Stromal cell of bone marrow (primary cell): ENCODE results near the gene TXNDC8.
A peak's percentile ranks its signal among the peaks of the same experiment; 100 is the strongest.
"Not testable (repeated sequence)": the region's sequence is repeated elsewhere in the genome, so short reads cannot be mapped to it uniquely, and the experiment has no call there.

Experiments used
- DNase-seq: peaks from one replicate; pipeline ENCODE4 v3.0.0-alpha.2; 2012; ENCODE audit warnings: low read depth

The TXNDC8 gene

GRCh38 chr9:110327716-110328115, 9.9 kb downstream of the TXNDC8 start:
- DNase-seq = no peak

DNA sequence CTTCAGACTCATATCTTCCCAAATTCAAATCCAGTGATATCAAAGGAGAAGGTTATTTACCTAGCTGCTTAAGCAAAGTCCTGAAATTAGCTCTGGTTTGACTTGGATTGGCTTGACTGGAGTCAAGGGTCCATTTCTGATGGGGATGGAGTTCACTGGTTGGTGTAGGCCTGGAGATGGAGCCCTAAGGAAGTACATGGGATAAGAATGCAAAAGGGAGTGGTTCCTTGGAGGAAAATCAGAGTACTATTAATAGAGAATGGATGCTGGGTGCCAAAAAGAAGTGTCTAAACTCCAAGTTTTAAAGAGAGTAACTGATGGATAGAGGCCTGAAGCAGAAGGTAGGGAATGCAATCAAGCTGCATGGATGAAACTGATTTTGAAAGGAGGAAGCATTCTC, 13.8 kb downstream of the TXNDC8 start:
- no peak for DNase-seq

GRCh38 chr9:110320651-110321445, 16.8 kb downstream of the TXNDC8 start:
- DNase-seq = peak; percentile 28

DNA sequence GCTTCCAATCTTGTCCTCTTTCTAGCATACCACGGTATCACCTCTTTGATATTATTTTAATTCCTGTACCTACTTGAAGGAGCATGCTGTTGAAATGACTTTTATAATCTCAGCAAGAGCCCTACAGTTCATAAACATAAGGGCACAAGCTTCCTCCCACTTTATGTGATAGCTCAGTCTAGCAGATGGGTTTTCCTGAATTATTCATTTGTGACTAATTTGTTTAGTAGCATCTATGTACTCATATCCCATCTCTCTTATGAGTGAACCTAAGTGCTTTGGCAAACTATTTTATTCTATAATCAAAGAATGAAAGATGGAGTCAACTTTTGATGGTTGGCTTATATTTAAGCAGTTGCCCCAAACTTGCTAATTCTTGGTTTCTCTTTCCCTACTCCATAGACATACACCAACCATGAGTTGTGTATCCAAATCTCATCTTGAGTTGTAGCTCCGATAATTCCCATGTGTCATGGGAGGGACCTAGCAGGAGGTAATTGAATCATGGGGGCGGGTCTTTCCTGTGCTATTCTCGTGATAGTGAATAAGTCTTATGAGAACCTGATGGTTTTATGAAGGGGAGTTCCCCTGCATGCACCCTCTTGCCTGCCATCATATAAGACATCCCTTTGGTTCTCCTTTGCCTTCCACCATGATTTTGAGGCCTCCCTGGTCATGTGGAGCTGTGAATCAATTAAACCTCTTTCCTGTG, 17.7 kb downstream of the TXNDC8 start:
- DNase-seq = no peak

- no peak for DNase-seq
Measured at GRCh38 chr9:110317911-110318310, 19.8 kb downstream of the TXNDC8 start.

GRCh38 chr9:110316261-110317075, 21.2 kb downstream of the TXNDC8 start:
- DNase-seq = no peak

GRCh38 chr9:110311978-110312377, 25.7 kb downstream of the TXNDC8 start:
- DNase-seq = not testable (repeated sequence)

GRCh38 chr9:110309681-110310080, 28.0 kb downstream of the TXNDC8 start:
- no peak for DNase-seq

DNA sequence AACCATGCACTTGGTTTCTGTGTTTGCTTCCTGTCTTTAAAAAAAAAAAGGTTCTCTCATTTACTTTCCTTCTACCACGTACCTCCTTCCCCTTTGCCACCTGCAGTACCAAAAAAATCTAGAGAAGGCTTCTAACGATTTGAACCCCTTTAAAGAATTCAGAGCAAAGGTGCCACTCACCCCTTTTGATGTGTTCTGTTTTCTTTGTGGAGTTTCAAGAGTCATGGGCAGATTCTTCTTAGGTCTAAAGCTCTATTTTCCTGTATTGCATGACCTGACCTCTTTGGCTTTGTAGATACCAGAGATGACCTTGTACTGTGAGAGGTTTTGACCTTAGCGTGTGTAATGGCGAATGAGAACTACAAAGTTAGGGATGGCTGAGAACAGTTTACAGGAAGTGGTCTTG, 29.0 kb downstream of the TXNDC8 start:
- no peak for DNase-seq

DNA sequence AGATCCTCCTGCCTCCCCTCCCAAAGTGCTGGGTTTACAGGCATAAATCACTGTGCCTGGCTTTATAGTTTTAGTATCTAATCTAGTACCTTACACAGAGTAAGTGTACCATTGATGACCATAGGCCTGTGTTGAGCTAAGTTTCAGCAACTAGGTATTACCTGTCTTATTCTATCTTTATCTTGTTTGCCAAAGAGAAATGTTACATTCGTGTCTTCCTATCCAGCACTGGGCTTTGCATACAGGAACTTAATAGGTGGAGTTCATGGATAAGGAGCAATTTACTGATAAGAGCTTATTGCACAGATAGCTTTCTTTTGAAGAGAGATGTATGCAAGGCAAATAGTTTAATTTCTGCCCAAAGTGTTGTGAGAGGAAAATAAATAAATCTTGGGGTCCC, 30.5 kb downstream of the TXNDC8 start:
- DNase-seq = no peak

GRCh38 chr9:110303133-110303532, 34.5 kb downstream of the TXNDC8 start:
- peak; percentile 64 for DNase-seq

GRCh38 chr9:110298043-110298605, 39.5 kb downstream of the TXNDC8 start:
- no peak for DNase-seq

DNA sequence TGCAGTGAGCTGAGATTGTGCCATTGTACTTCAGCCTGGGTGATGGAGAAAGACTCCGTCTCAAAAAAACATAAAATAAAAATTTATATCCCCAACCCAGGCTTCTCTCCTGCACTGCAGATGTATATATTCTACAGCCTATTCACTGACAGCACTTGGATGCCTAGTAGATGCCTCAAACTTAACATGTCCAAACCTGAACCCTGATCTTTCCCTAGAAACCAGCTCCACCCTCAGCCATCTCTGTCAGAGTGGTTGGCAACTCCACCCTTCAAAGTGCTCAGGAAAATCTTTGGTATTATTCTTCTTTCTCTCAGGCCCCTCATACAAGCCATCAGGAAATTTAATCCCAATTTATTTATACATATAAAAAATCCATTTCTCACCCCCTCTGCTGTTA, 44.4 kb downstream of the TXNDC8 start:
- no peak for DNase-seq

DNA sequence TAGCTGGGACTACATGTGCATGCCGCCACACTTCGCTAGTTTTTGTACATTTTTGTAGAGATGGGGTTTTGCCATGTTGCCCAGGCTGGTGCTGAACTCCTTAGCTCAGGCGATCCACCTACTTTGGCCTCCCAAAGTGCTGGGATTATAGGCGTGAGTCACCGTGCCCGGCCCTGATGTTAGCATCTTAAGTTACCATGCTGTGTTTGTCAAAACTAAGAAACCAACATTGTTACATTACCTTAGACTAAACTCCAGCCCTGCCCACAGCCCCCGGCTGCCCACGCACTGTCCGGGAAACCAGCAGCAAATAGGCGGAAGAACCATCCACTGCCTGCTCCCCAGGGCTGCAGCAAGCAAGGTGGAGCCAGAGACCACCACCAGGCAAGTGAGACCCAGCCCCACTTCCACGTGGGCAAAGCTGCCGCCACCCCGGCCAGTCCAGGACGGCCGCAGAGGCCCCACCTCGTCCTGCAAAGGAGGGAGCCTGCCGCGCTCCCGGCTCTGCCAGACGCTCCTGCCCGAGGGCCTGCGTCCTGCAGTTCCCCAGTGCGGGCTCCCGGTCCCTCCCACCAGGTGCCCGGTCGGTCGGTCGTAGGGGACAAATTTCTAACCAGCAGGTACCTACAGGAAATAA, 45.6 kb downstream of the TXNDC8 start:
- DNase-seq = no peak

DNA sequence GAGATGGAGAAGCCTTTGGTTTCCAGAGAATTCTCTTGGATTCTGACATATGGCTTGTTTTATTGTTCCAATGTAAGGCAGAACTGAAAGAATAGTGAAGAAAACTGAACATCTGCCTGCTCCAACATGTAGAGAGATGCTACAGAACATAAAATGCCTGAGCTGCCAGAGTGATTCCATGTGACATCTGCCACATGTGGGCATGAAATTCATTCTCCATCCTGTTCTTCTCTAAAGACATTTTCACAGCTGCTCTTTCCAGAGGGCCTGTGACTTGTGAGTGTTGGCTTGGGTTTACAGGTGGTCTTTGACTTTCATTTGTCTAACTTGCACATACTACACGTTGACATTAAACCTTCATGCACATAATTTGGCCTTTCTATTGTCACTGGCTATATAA, 47.7 kb downstream of the TXNDC8 start:
- no peak for DNase-seq

- no peak for DNase-seq
Measured at GRCh38 chr9:110288503-110288902, 49.2 kb downstream of the TXNDC8 start.

DNA sequence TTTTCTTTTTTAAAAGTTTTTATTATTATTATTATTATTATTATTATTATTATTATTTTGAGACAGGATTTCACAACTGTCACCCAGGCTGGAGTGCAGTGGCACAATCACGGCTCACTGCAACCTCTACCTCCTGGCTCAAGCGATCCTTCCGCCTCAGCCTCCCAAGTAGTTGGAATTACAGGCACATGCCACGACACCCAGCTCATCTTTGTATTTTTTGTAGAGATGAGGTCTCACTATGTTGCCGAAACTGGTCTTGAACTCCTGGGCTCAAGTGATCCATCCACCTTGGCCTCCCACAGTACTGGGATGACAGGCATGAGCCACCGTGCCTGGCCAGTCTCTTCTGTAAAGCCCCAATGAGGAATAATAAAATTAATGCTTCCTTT, 50.4 kb downstream of the TXNDC8 start:
- no peak for DNase-seq

DNA sequence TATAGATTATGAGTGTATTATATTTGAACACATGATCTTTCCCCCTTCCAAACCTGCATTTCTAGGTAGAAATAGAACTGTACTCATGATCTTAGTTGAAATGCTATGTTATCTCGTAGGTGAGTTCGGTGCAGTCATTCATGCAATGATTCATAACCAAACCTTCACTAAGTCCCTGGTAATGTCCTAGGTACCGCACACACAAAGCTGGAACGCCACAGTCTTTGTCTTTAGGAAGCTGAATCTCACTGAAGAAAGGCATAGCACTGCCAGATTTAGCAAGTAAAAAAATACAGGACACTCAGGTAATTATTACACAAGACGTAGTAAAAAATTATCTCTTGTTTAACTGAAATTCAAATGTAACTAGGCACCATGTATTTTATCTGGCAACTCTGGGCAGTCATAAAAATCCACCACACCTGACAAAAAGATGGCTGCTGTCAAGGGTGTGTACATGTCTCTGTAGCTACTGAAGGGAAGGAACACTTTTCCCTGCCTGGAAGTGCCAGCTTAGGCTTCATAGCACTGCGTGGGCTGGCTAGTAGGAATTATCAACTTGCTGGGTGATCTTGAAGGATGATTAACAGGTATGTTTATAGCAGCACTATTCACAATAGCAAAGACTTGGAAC, 53.3 kb downstream of the TXNDC8 start:
- DNase-seq = no peak

- no peak for DNase-seq
Measured at GRCh38 chr9:110283751-110284150, 53.9 kb downstream of the TXNDC8 start.

GRCh38 chr9:110282739-110283081, 55.0 kb downstream of the TXNDC8 start:
- DNase-seq = no peak

DNA sequence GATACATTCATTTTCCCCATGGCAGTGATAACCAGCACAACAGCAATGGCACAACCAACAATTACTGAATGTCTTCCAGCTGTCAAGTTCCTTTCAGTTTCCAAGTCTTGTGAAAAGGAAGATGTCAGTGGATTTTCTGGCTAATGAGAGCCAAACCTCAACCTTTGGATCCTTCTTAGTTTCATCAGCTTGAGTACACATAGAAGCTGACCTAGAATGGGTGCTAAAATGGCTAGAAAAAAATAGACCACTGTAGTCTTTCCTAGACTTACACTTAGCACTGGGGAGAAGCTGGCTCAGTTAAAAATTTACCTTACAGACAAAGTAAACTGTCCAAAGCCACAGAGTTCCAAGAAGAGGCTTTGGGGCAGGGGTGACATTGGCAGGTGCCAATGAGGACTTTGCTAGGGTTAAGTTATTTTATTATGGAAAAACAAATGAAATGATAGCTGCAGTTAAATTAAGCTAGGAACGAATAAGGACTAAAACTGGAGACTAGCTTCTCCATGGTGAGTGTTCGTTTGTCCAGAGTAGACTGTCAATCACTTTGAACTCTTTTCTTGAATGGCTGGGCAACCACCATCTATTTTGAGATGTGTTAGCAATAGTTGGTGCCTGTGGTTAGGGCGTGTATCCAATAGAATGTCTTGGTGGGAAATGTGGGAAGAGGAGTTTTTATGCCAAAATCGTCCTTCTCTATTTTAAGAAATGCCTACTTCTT, 55.5 kb downstream of the TXNDC8 start:
- peak; percentile 48 for DNase-seq
